HepG2 (cell line): ENCODE measurements around the gene CTSW. TPM values are rescaled to one million over a fixed set of nuclear protein-coding genes. Genes with fewer than 3 reads are reported as not detected.

Source experiments
- ATAC-seq: fragments of 200-7000 bp; cut with Tn5 transposase; 3 replicates; pipeline ENCODE4 v1.9.1; 2020; ENCODE audit warnings: mild to moderate bottlenecking, moderate library complexity
- BruUV-seq: library from RNA; stranded (reverse); fragments of 400-500 nt; replicated peaks from 2 replicates; lab custom pipeline; 2021; lab: Mats Ljungman, UMichigan
- CTCF ChIA-PET: fragments of 300-600 bp; formaldehyde crosslinking; extraction: SDS; loops from one replicate; lab custom pipeline; 2021; ENCODE audit warnings: low total read pairs, inconsistent platforms, low intra/inter-chr PET ratio; lab: Yijun Ruan, JAX
- POLR2A ChIA-PET: fragments of 350-600 bp; sonication (Branson Sonifier 250); formaldehyde crosslinking; loops from one replicate; lab custom pipeline; 2020; ENCODE audit warnings: antibody characterized with exemption, inconsistent platforms; lab: Yijun Ruan, JAX
- DNase-seq: peaks from one replicate; pipeline ENCODE4 v3.0.0-alpha.2; 2015; ENCODE audit warnings: low spot score
- FAIRE-seq: peaks from 3 replicates; lab custom pipeline; 2011; peaks lifted over from hg19 to GRCh38; lab: Jason Lieb, UNC
- H2AFZ ChIP-seq: one replicate; pipeline ENCODE4 v1.6.1; 2011; ENCODE audit warnings: low read length, inconsistent platforms
- H3K27ac ChIP-seq: fragments of 300-600 bp; 3 replicates; pipeline ENCODE4 v1.8.0; 2011; ENCODE audit warnings: mixed run types, mild to moderate bottlenecking, mixed read lengths, low read length, inconsistent platforms; ENCODE audit not compliant: insufficient read depth; ENCODE audit errors: extremely low read length
- H3K27me3 ChIP-seq, 2 experiments: fragments of 200-600 bp in 1 of 2; 2 replicates in 1 of 2; 3 replicates in 1 of 2; pipeline versions ENCODE4 v1.6.0 to v1.8.0; 2011; ENCODE audit warnings: low read length in 2 of 2, mild to moderate bottlenecking in 2 of 2, moderate library complexity in 2 of 2, inconsistent platforms in 1 of 2; ENCODE audit not compliant: insufficient read depth in 2 of 2, control insufficient read depth in 1 of 2
- H3K36me3 ChIP-seq, 2 experiments: fragments of 200-600 bp in 1 of 2; replicated peaks in 1 of 2; 2 replicates in 1 of 2; 3 replicates in 1 of 2; pipeline versions ENCODE4 v1.5.1 to v1.8.0; 2011; ENCODE audit warnings: low read length in 2 of 2, inconsistent platforms in 1 of 2; ENCODE audit not compliant: insufficient read depth in 2 of 2, control insufficient read depth in 1 of 2
- H3K4me1 ChIP-seq: 2 replicates; pipeline ENCODE4 v1.5.1; 2012; ENCODE audit warnings: low read length, inconsistent platforms; ENCODE audit not compliant: insufficient read depth
- H3K4me2 ChIP-seq: 2 replicates; pipeline ENCODE4 v1.6.0; 2011; ENCODE audit warnings: low read depth, low read length, inconsistent platforms
- H3K4me3 ChIP-seq, 3 experiments: fragments of 200-600 bp in 1 of 3; sonication (generic), shearing (Covaris generic) in 1 of 3; replicated peaks in 1 of 3; 2 replicates each; pipeline ENCODE4 v1.5.1; 2011 to 2016; ENCODE audit warnings: low read length in 3 of 3, inconsistent platforms in 2 of 3, low read depth in 2 of 3, mild to moderate bottlenecking in 2 of 3, control low read depth in 1 of 3, mixed read lengths in 1 of 3; ENCODE audit not compliant: insufficient read depth in 1 of 3
- H3K79me2 ChIP-seq: one replicate; pipeline ENCODE4 v1.6.1; 2011; ENCODE audit warnings: low read length, inconsistent platforms; ENCODE audit not compliant: insufficient read depth
- H3K9ac ChIP-seq: 2 replicates; pipeline ENCODE4 v1.6.0; 2011; ENCODE audit warnings: mild to moderate bottlenecking, low read depth, low read length, inconsistent platforms; ENCODE audit not compliant: insufficient read depth
- H3K9me3 ChIP-seq: 2 replicates; pipeline ENCODE4 v1.5.1; 2012; ENCODE audit warnings: mild to moderate bottlenecking, low read length
- H4K20me1 ChIP-seq: 2 replicates; pipeline ENCODE4 v1.6.0; 2011; ENCODE audit warnings: inconsistent platforms, mild to moderate bottlenecking, low read length, moderate library complexity; ENCODE audit not compliant: insufficient read depth
- BCL6 ChIP-seq: IDR thresholded peaks from 2 replicates; pipeline ENCODE4 v1.6.1; 2016; ENCODE audit warnings: missing genetic modification reagents, missing compliant biosample characterization
- BRD4 ChIP-seq: sonication (generic); formaldehyde crosslinking; IDR thresholded peaks from 2 replicates; pipeline ENCODE4 v1.4.0; 2020; ENCODE audit warnings: missing genetic modification reagents
- CCDC6 ChIP-seq: sonication (generic); formaldehyde crosslinking; IDR thresholded peaks from 2 replicates; pipeline ENCODE4 v1.8.1; 2022; ENCODE audit warnings: mild to moderate bottlenecking, missing genetic modification reagents, moderate library complexity
- E2F1 ChIP-seq: sonication (generic); formaldehyde crosslinking; IDR thresholded peaks from 2 replicates; pipeline ENCODE4 v1.5.0; 2020; ENCODE audit warnings: missing genetic modification reagents
- MBNL3 ChIP-seq: fragments of 250-450 bp; sonication (Bioruptor Pico); conservative IDR thresholded peaks from 2 replicates; pipeline ENCODE4 v1.8.0; 2022; ENCODE audit warnings: mild to moderate bottlenecking, inconsistent platforms
- TBL1XR1 ChIP-seq: fragments of 150-350 bp; IDR thresholded peaks from 2 replicates; pipeline ENCODE4 v1.6.1; 2014; ENCODE audit warnings: borderline replicate concordance, low read length; ENCODE audit not compliant: partially characterized antibody
- TMF1 ChIP-seq: sonication (generic); formaldehyde crosslinking; IDR thresholded peaks from 2 replicates; pipeline ENCODE4 v1.8.1; 2022; ENCODE audit warnings: low read depth, missing genetic modification reagents
- U2AF2 ChIP-seq: fragments of 200-400 bp; formaldehyde crosslinking; IDR thresholded peaks from 2 replicates; pipeline ENCODE4 v1.6.1; 2017; ENCODE audit warnings: low read depth, mild to moderate bottlenecking, low read length
- ZBTB1 ChIP-seq: sonication (generic); formaldehyde crosslinking; IDR thresholded peaks from 2 replicates; pipeline ENCODE4 v1.4.0; 2020; ENCODE audit warnings: missing genetic modification reagents, borderline replicate concordance
- ZBTB20 ChIP-seq: sonication (generic); formaldehyde crosslinking; IDR thresholded peaks from 2 replicates; pipeline ENCODE4 v1.8.1; 2023; ENCODE audit warnings: missing genetic modification reagents, low read depth, mild to moderate bottlenecking, borderline replicate concordance
- ZFP91 ChIP-seq: sonication (generic); formaldehyde crosslinking; IDR thresholded peaks from 2 replicates; pipeline ENCODE4 v1.9.0; 2022; ENCODE audit warnings: missing genetic modification reagents, mild to moderate bottlenecking, borderline replicate concordance
- ZNF207 ChIP-seq: fragments of 450-650 bp; IDR thresholded peaks from 2 replicates; pipeline ENCODE4 v1.6.1; 2016; ENCODE audit warnings: antibody characterized with exemption, borderline replicate concordance
- ZNF235 ChIP-seq: sonication (generic); formaldehyde crosslinking; IDR thresholded peaks from 2 replicates; pipeline ENCODE4 v1.8.1; 2023; ENCODE audit warnings: mild to moderate bottlenecking, missing genetic modification reagents, borderline replicate concordance
- ZNF354B ChIP-seq: sonication (generic); formaldehyde crosslinking; IDR thresholded peaks from 2 replicates; pipeline ENCODE4 v1.8.0; 2022; ENCODE audit warnings: mild to moderate bottlenecking, missing genetic modification reagents
- ZNF430 ChIP-seq: sonication (generic); formaldehyde crosslinking; IDR thresholded peaks from 2 replicates; pipeline ENCODE4 v1.9.0; 2021; ENCODE audit warnings: mild to moderate bottlenecking, missing genetic modification reagents
- ZNF484 ChIP-seq: sonication (generic); formaldehyde crosslinking; IDR thresholded peaks from 2 replicates; pipeline ENCODE4 v1.5.1; 2020; ENCODE audit warnings: mild to moderate bottlenecking, low read depth, missing genetic modification reagents, borderline replicate concordance
- ZNF569 ChIP-seq: sonication (generic); formaldehyde crosslinking; IDR thresholded peaks from 2 replicates; pipeline ENCODE4 v1.5.0; 2020; ENCODE audit warnings: mild to moderate bottlenecking, missing genetic modification reagents, moderate library complexity, borderline replicate concordance
- ZNF576 ChIP-seq: sonication (generic); formaldehyde crosslinking; IDR thresholded peaks from 2 replicates; pipeline ENCODE4 v1.4.0; 2020; ENCODE audit warnings: mild to moderate bottlenecking, missing genetic modification reagents
- ZNF580 ChIP-seq: IDR thresholded peaks from 2 replicates; pipeline ENCODE4 v1.6.1; 2016; ENCODE audit warnings: low read depth, borderline replicate concordance
- ZNF660 ChIP-seq: sonication (generic); formaldehyde crosslinking; IDR thresholded peaks from 2 replicates; pipeline ENCODE4 v1.5.1; 2020; ENCODE audit warnings: mild to moderate bottlenecking, low read depth, missing genetic modification reagents, borderline replicate concordance
- WGBS: methylation state at CpG from one replicate; pipeline ENCODE4 v1.1.6; 2017; ENCODE audit warnings: low lambda C conversion rate; 5-methylcytosine and 5-hydroxymethylcytosine counted together
- in situ Hi-C: cut with HindIII; loops from 2 replicates; pipeline ENCODE4 v1.10.0; 2017; ENCODE audit warnings: low pct_unique_long_range_greater_than_20kb; ENCODE audit not compliant: extremely low pct_ligation_motif_present
- intact Hi-C: fragments of 100-400 bp; cut with micrococcal nuclease; formaldehyde crosslinking; loops from one replicate; pipeline ENCODE4 v1.10.0; 2022; ENCODE audit not compliant: unreplicated experiment
- polyA plus RNA-seq, 8 experiments: library from polyadenylated mRNA; depleted of rRNA in 3 of 8; stranded (reverse) in 7 of 8; unstranded in 1 of 8; fragments of >200 nt; fragmentation: Illumina TruSeq in 4 of 8; extraction: Trizol in 4 of 8; gene quantifications; 2 replicates each; pipeline versions ENCODE4 v1.2.1 to v1.2.3, GENCODE V29; 2011 to 2016; ENCODE audit warnings: low read depth in 4 of 8, missing spikeins in 1 of 8, mixed read lengths in 1 of 8; ENCODE audit not compliant: insufficient read depth in 1 of 8
- total RNA-seq, 5 experiments: library from RNA; depleted of rRNA; stranded (reverse); fragments of >200 nt; fragmentation: Illumina TruSeq; extraction: Trizol; gene quantifications; 2 replicates each; pipeline ENCODE4 v1.2.3, GENCODE V29; 2016; ENCODE audit warnings: low read depth in 1 of 5

Gene CTSW
- total and polyA plus RNA-seq, 2 of the 13 experiments (the other 11 are each of a cell fraction or from before 2014, with no cell fraction given): 0.09 TPM; not detected in 1

- H3K9ac ChIP-seq: peak within 1 kb of the TSS; percentile 98
- FAIRE-seq (no peak), ATAC-seq (peak; percentile 28), DNase-seq (no peak)
- no peaks in the 10 kb centered on the region; a peak in 1 of 5 replicates for H3K36me3 ChIP-seq
- H3K4me1 ChIP-seq: peaks cover 46% of the 10 kb centered on the region
- intact Hi-C loops (loop anchor here (2.0 kb wide), 1 partner anchor 28 kb away; the partner anchor contains the start of gene CCDC85B), in situ Hi-C loops (no loop called here)
- H3K4me3 ChIP-seq: peak within 1 kb of the TSS; percentile 88 to 98 (median 92)
- H2AFZ ChIP-seq: no peak within 1 kb of the TSS
- H4K20me1 ChIP-seq: no peaks in the 10 kb centered on the region
- CTCF ChIA-PET: no interaction called here
- H3K9me3 ChIP-seq: no peaks in the 10 kb centered on the region
- H3K79me2 ChIP-seq: peaks cover 11% of the 10 kb centered on the region
- peak within 1 kb of the TSS; percentile 75 for H3K27ac ChIP-seq
- peak within 1 kb of the TSS; percentile 93 for H3K4me2 ChIP-seq
- POLR2A ChIA-PET: interaction anchor here (0.8 to 5.0 kb wide), 5 partner anchors 10 to 29 kb away, joined by 3 to 59 read pairs (median 5); partner anchors contain the start of genes CCDC85B, FIBP and FOSL1
- WGBS: 5% methylated on average over 33 of the region's 77 CpGs
- H3K27me3 ChIP-seq: no peaks in the 10 kb centered on the region
- TSS peak; percentile 80 for BruUV-seq
- no peak for TF ChIP-seq TMF1 (CRISPR knock-in tag)
- no peak for TF ChIP-seq MBNL3 (CRISPR knock-in tag)
- no peak for TF ChIP-seq ZNF235
- TF ChIP-seq ZNF207: no peak
- no peak for TF ChIP-seq ZBTB1
- 0 out of 2 replicates have a peak, but pooled peaks have one; percentile 34 for TF ChIP-seq CCDC6 (CRISPR knock-in tag)
- no peak for TF ChIP-seq ZNF576 (CRISPR knock-in tag)
- TF ChIP-seq ZNF484: no peak
- no peak for TF ChIP-seq U2AF2
- no peak for TF ChIP-seq ZBTB20 (CRISPR knock-in tag)
- TF ChIP-seq E2F1 (CRISPR knock-in tag): no peak
- TF ChIP-seq TBL1XR1: no peak
- TF ChIP-seq ZNF354B (CRISPR knock-in tag): no peak
- no peak for TF ChIP-seq ZNF569 (CRISPR knock-in tag)
- TF ChIP-seq ZNF580 (CRISPR knock-in tag): no peak
- no peak for TF ChIP-seq ZNF430 (CRISPR knock-in tag)
- TF ChIP-seq BRD4 (CRISPR knock-in tag): no peak
- TF ChIP-seq BCL6: no peak
- peak; percentile 1; the same call in 1 of the 2 replicates for TF ChIP-seq ZFP91 (CRISPR knock-in tag)
- TF ChIP-seq ZNF660 (CRISPR knock-in tag): no peak
These were observed 38.8 kb downstream of the CTSW start, which contains the start of gene C11orf68 for GRCh38 chr11:65918211-65919140. Gene C11orf68 (minus strand): TSS chr11:65919062. CDS start chr11:65919031, 31 bp downstream.
